H9 (cell line): ENCODE measurements around the gene ANO6. TPM values are rescaled to one million over a fixed set of nuclear protein-coding genes. Genes with fewer than 3 reads are reported as not detected.
A peak's percentile ranks its signal among the peaks of the same experiment; 100 is the strongest.

Experiments used
- DNase-seq: peaks from one replicate; pipeline ENCODE4 v3.0.0-alpha.2; 2017
- H2AFZ ChIP-seq: one replicate; pipeline ENCODE4 v1.6.1; 2013; ENCODE audit warnings: mild to moderate bottlenecking, low read length, control low read depth, moderate library complexity
- H2AK5ac ChIP-seq: 2 replicates; pipeline ENCODE4 v1.6.1; 2013; ENCODE audit warnings: low read length, control low read depth, mixed read lengths; ENCODE audit not compliant: insufficient read length
- H2BK120ac ChIP-seq: one replicate; pipeline ENCODE4 v1.6.1; 2013; ENCODE audit warnings: low read depth, mild to moderate bottlenecking, low read length, control low read depth, inconsistent platforms; ENCODE audit not compliant: poor library complexity, severe bottlenecking
- H2BK12ac ChIP-seq: 2 replicates; pipeline ENCODE4 v1.6.1; 2013; ENCODE audit warnings: low read length, control low read depth, mixed read lengths, low read depth; ENCODE audit not compliant: insufficient read length
- H2BK15ac ChIP-seq: 2 replicates; pipeline ENCODE4 v1.6.1; 2013; ENCODE audit warnings: low read depth, low read length, control low read depth
- H2BK20ac ChIP-seq: one replicate; pipeline ENCODE4 v1.6.1; 2013; ENCODE audit warnings: low read depth, mild to moderate bottlenecking, low read length, control low read depth, inconsistent platforms; ENCODE audit not compliant: poor library complexity, severe bottlenecking
- H2BK5ac ChIP-seq: 2 replicates; pipeline ENCODE4 v1.6.1; 2013; ENCODE audit warnings: low read length, control low read depth, mixed read lengths; ENCODE audit not compliant: insufficient read length
- H3K14ac ChIP-seq: 2 replicates; pipeline ENCODE4 v1.6.1; 2013; ENCODE audit warnings: low read length, control low read depth; ENCODE audit not compliant: insufficient read depth
- H3K18ac ChIP-seq: 2 replicates; pipeline ENCODE4 v1.6.1; 2013; ENCODE audit warnings: low read depth, mild to moderate bottlenecking, mixed read lengths, low read length, control low read depth; ENCODE audit not compliant: insufficient read length
- H3K23ac ChIP-seq: 2 replicates; pipeline ENCODE4 v1.6.1; 2013; ENCODE audit warnings: low read length, control low read depth, mixed read lengths, low read depth; ENCODE audit not compliant: insufficient read length
- H3K23me2 ChIP-seq: 2 replicates; pipeline ENCODE4 v1.6.1; 2013; ENCODE audit warnings: low read depth, mild to moderate bottlenecking, mixed read lengths, low read length, control low read depth; ENCODE audit not compliant: insufficient read length, poor library complexity, severe bottlenecking
- H3K27ac ChIP-seq: 2 replicates; pipeline ENCODE4 v1.5.1; 2013; ENCODE audit warnings: low read length, control low read depth, mixed read lengths, low read depth; ENCODE audit not compliant: insufficient read length
- H3K27me3 ChIP-seq: 2 replicates; pipeline ENCODE4 v1.6.1; 2013; ENCODE audit warnings: low read length, control low read depth, inconsistent platforms; ENCODE audit not compliant: insufficient read depth
- H3K4ac ChIP-seq: 2 replicates; pipeline ENCODE4 v1.6.1; 2013; ENCODE audit warnings: low read depth, mild to moderate bottlenecking, control low read depth, inconsistent platforms, low read length, moderate library complexity
- H3K4me1 ChIP-seq: 2 replicates; pipeline ENCODE4 v1.6.1; 2013; ENCODE audit warnings: low read length, control low read depth, inconsistent platforms; ENCODE audit not compliant: insufficient read depth
- H3K4me2 ChIP-seq: 2 replicates; pipeline ENCODE4 v1.6.1; 2013; ENCODE audit warnings: low read length, control low read depth, mixed read lengths; ENCODE audit not compliant: insufficient read length, insufficient read depth
- H3K56ac ChIP-seq: 2 replicates; pipeline ENCODE4 v1.6.1; 2013; ENCODE audit warnings: low read depth, mild to moderate bottlenecking, mixed read lengths, low read length, control low read depth; ENCODE audit not compliant: insufficient read length
- H3K79me1 ChIP-seq: 2 replicates; pipeline ENCODE4 v1.6.1; 2013; ENCODE audit warnings: low read depth, mild to moderate bottlenecking, moderate library complexity, low read length, control low read depth, inconsistent platforms; ENCODE audit not compliant: insufficient read depth, poor library complexity, severe bottlenecking
- H3K79me2 ChIP-seq: 2 replicates; pipeline ENCODE4 v1.6.1; 2013; ENCODE audit warnings: low read length, control low read depth, inconsistent platforms; ENCODE audit not compliant: insufficient read depth
- H3K9ac ChIP-seq: 2 replicates; pipeline ENCODE4 v1.6.1; 2013; ENCODE audit warnings: low read length, control low read depth, mixed read lengths; ENCODE audit not compliant: insufficient read length; ENCODE audit errors: extremely low read depth
- H3K9me3 ChIP-seq: one replicate; pipeline ENCODE4 v1.6.1; 2013; ENCODE audit warnings: low read depth, low read length, inconsistent platforms; ENCODE audit not compliant: control insufficient read depth
- H3T11ph ChIP-seq: one replicate; pipeline ENCODE4 v1.6.1; 2013; ENCODE audit warnings: mild to moderate bottlenecking, low read length, control low read depth, inconsistent platforms
- H4K20me1 ChIP-seq: one replicate; pipeline ENCODE4 v1.6.1; 2013; ENCODE audit not compliant: control insufficient read depth, insufficient read length, insufficient read depth
- H4K5ac ChIP-seq: 2 replicates; pipeline ENCODE4 v1.6.1; 2013; ENCODE audit warnings: low read depth, mild to moderate bottlenecking, mixed read lengths, low read length, control low read depth; ENCODE audit not compliant: insufficient read length
- H4K8ac ChIP-seq: replicated peaks from 2 replicates; pipeline ENCODE4 v1.6.1; 2013; ENCODE audit warnings: low read length, control low read depth, mixed read lengths, low read depth; ENCODE audit not compliant: insufficient read length
- H4K91ac ChIP-seq: 2 replicates; pipeline ENCODE4 v1.6.1; 2013; ENCODE audit warnings: low read depth, mild to moderate bottlenecking, moderate library complexity, mixed read lengths, low read length, control low read depth; ENCODE audit not compliant: insufficient read length
- H3K27ac Mint-ChIP-seq, 3 experiments: 2 replicates in 2 of 3; 3 replicates in 1 of 3; pipeline ENCODE4 v1.8.0; 2020 to 2021; ENCODE audit warnings: mixed read lengths in 3 of 3, mild to moderate bottlenecking in 1 of 3, moderate library complexity in 1 of 3
- H3K27me3 Mint-ChIP-seq: 2 replicates; pipeline ENCODE4 v1.8.0; 2021; ENCODE audit warnings: low read depth, mild to moderate bottlenecking, moderate library complexity, mixed read lengths
- H3K36me3 Mint-ChIP-seq, 3 experiments: 2 replicates in 2 of 3; 3 replicates in 1 of 3; pipeline ENCODE4 v1.8.0; 2020 to 2021; ENCODE audit warnings: low read depth in 3 of 3, mixed read lengths in 3 of 3; ENCODE audit not compliant: insufficient read depth in 1 of 3
- H3K4me1 Mint-ChIP-seq, 2 experiments: 2 replicates each; pipeline ENCODE4 v1.8.0; 2020; ENCODE audit warnings: mixed read lengths in 2 of 2
- H3K4me3 Mint-ChIP-seq, 2 experiments: 2 replicates in 1 of 2; 3 replicates in 1 of 2; pipeline ENCODE4 v1.8.0; 2020 to 2021; ENCODE audit warnings: mild to moderate bottlenecking in 2 of 2, mixed read lengths in 2 of 2, moderate library complexity in 1 of 2
- H3K9me3 Mint-ChIP-seq, 2 experiments: 2 replicates in 1 of 2; 3 replicates in 1 of 2; pipeline ENCODE4 v1.8.0; 2020; ENCODE audit warnings: mild to moderate bottlenecking in 2 of 2, mixed read lengths in 2 of 2, moderate library complexity in 1 of 2
- CTCF ChIP-seq: fragments of 200-600 bp; sonication (generic); conservative IDR thresholded peaks from 3 replicates; pipeline ENCODE4 v1.8.0; 2021; ENCODE audit warnings: antibody characterized with exemption, mild to moderate bottlenecking
- WGBS: extraction: QIAGEN DNeasy Blood & Tissue Kit; methylation state at CpG from one replicate; pipeline ENCODE4 v1.1.7; 2013; ENCODE audit warnings: missing lambda C conversion rate, low lambda C conversion rate, mixed read lengths; ENCODE audit not compliant: insufficient read length; ENCODE audit errors: extremely low coverage; 5-methylcytosine and 5-hydroxymethylcytosine counted together
- total RNA-seq: library from RNA; stranded (reverse); gene quantifications from 2 replicates; pipeline ENCODE4 v1.2.1, GENCODE V29; 2021

The ANO6 gene
- total RNA-seq, 1 experiment from 2014 or later: 24.3 TPM

GRCh38 chr12:45406988-45407850, 191.3 kb downstream of the ANO6 start:
- H3K9me3 ChIP-seq: no peaks in the 10 kb centered on the region

More at GRCh38 chr12:45406988-45407850, 191.3 kb downstream of the ANO6 start:
- H3K36me3 Mint-ChIP-seq: peaks cover 5 to 44% (median 43%) of the 10 kb centered on the region in 3 experiments; a peak in 5 of 7 replicates
- no peak overlapping the region for H2AFZ ChIP-seq
- WGBS: no CpG with 5 or more reads among the region's 10 CpGs
- H4K8ac ChIP-seq: no peak overlapping the region
- H3K4me1 ChIP-seq: no peaks in the 10 kb centered on the region
- TF ChIP-seq CTCF: no peak
- no peak overlapping the region for H3K4ac ChIP-seq
- H3K4me1 Mint-ChIP-seq: no peaks in the 10 kb centered on the region
- H3K79me1 ChIP-seq: no peaks in the 10 kb centered on the region
- no peaks in the 10 kb centered on the region for H3K79me2 ChIP-seq
- no peak overlapping the region for H2BK12ac ChIP-seq
- no peak overlapping the region for H3K4me3 Mint-ChIP-seq
- H3K9ac ChIP-seq: no peak overlapping the region
- no peak overlapping the region for H2BK20ac ChIP-seq
- H3K27me3 Mint-ChIP-seq: no peaks in the 10 kb centered on the region
- no peaks in the 10 kb centered on the region for H4K20me1 ChIP-seq
- no peaks in the 10 kb centered on the region for H3K9me3 Mint-ChIP-seq
- H3K27me3 ChIP-seq: no peaks in the 10 kb centered on the region; the same call in 1 of the 2 replicates
- H3K56ac ChIP-seq: no peak overlapping the region
- no peak overlapping the region for H4K5ac ChIP-seq
- H2AK5ac ChIP-seq: no peak overlapping the region
- H3K14ac ChIP-seq: no peak overlapping the region
- no peak overlapping the region for H2BK15ac ChIP-seq
- no peak overlapping the region for H4K91ac ChIP-seq
- no peak overlapping the region for H3K18ac ChIP-seq
- no peak overlapping the region for H3K27ac ChIP-seq
- no peak overlapping the region for H2BK120ac ChIP-seq
- H3T11ph ChIP-seq: no peak overlapping the region
- no peak overlapping the region for H3K23ac ChIP-seq
- no peak overlapping the region for H3K4me2 ChIP-seq
- peak overlapping the region in 1 of 3 experiments; percentile 26; a peak in 1 of 7 replicates for H3K27ac Mint-ChIP-seq
- no peak overlapping the region for H2BK5ac ChIP-seq
- H3K23me2 ChIP-seq: no peaks in the 10 kb centered on the region
- DNase-seq: no peak
